ENCODE data around the gene SLC18A2.

GRCh38 chr10:117217196-117217761, 23.6 kb upstream of the SLC18A2 start:
- TF ChIP-seq CTCF (IDR thresholded peaks at IDR 0.05) (no peak), MAX (IDR thresholded peaks at IDR 0.05) (no peak), EHMT2 (IDR thresholded peaks at IDR 0.05; ENCODE audit: low read depth) (no peak), EP300 (IDR thresholded peaks at IDR 0.05) (no peak), BCL3 (IDR thresholded peaks at IDR 0.05) (no peak), HDAC2 (IDR thresholded peaks at IDR 0.05) (no peak), NPAS2 (CRISPR knock-in tag; IDR thresholded peaks at IDR 0.05; ENCODE audit: borderline replicate concordance) (no peak), POLR2A (IDR thresholded peaks at IDR 0.05; ENCODE audit: low read length) (no peak; the same call in 1 of the 2 replicates), FOSB (CRISPR knock-in tag; IDR thresholded peaks at IDR 0.05) (no peak), JUNB (IDR thresholded peaks at IDR 0.05) (no peak)

All from A549 (cell line).